B cell (primary cell): ENCODE results near the gene QRICH2. TPM values are rescaled to one million over a fixed set of nuclear protein-coding genes. Genes with fewer than 3 reads are reported as not detected.

Experiments used
- ATAC-seq: fragments of 200-7000 bp; cut with Tn5 transposase; one replicate; pipeline ENCODE4 v1.10.0; 2021; ENCODE audit warnings: low read depth, mild to moderate bottlenecking, moderate number of reproducible peaks, moderate library complexity
- CTCF ChIA-PET: fragments of 350-600 bp; sonication (Branson Sonifier 250); formaldehyde crosslinking; loops from one replicate; lab custom pipeline; 2021; ENCODE audit warnings: antibody characterized with exemption, inconsistent platforms; lab: Charles Lee
- POLR2A ChIA-PET: fragments of 350-600 bp; sonication (Branson Sonifier 250); formaldehyde crosslinking; loops from one replicate; lab custom pipeline; 2021; ENCODE audit warnings: antibody characterized with exemption; lab: Charles Lee
- DNase-seq: peaks from one replicate; pipeline ENCODE4 v3.0.0; 2013
- H2AFZ ChIP-seq: 2 replicates; pipeline ENCODE4 v1.6.1; 2012; ENCODE audit warnings: mild to moderate bottlenecking, low read depth, low read length; ENCODE audit not compliant: insufficient read depth, poor library complexity, severe bottlenecking
- H3K27ac ChIP-seq, 2 donors: 1 replicate in 1 of 2; 2 replicates in 1 of 2; pipeline ENCODE4 v1.5.1; 2012 to 2013; ENCODE audit warnings: low read length in 2 of 2, mild to moderate bottlenecking in 2 of 2, moderate library complexity in 1 of 2
- H3K27me3 ChIP-seq, 4 experiments: fragments of 200-600 bp in 1 of 4; sonication (generic) in 1 of 4; replicated peaks in 1 of 4; 1 replicate in 2 of 4; 2 replicates in 2 of 4; pipeline versions ENCODE4 v1.6.1 to v1.7.0; 2013 to 2016; ENCODE audit warnings: low read length in 3 of 4, mild to moderate bottlenecking in 2 of 4, mixed read lengths in 1 of 4, moderate library complexity in 1 of 4; ENCODE audit not compliant: insufficient read depth in 4 of 4, control insufficient read depth in 3 of 4; ENCODE audit errors: control extremely low read depth in 1 of 4
- H3K36me3 ChIP-seq, 2 experiments: replicated peaks in 1 of 2; 1 replicate in 1 of 2; 2 replicates in 1 of 2; pipeline versions ENCODE4 v1.6.1 to v1.7.1; 2013; ENCODE audit warnings: low read length in 1 of 2; ENCODE audit not compliant: insufficient read depth in 2 of 2, control insufficient read depth in 1 of 2; ENCODE audit errors: control extremely low read depth in 1 of 2, extremely low read depth in 1 of 2
- H3K4me1 ChIP-seq, 2 donors: fragments of 200-600 bp in 1 of 2; sonication (generic) in 1 of 2; 1 replicate in 1 of 2; 2 replicates in 1 of 2; pipeline versions ENCODE4 v1.5.1 to v1.6.1; 2013 to 2017; ENCODE audit warnings: low read length in 2 of 2; ENCODE audit not compliant: control insufficient read depth in 2 of 2, insufficient read depth in 2 of 2
- H3K4me2 ChIP-seq: replicated peaks from 2 replicates; pipeline ENCODE3; 2012; ENCODE audit warnings: mild to moderate bottlenecking, low read depth, low read length; ENCODE audit not compliant: poor library complexity, severe bottlenecking
- H3K4me3 ChIP-seq, 5 experiments: fragments of 200-600 bp in 1 of 5; sonication (generic) in 1 of 5; 1 replicate in 3 of 5; 2 replicates in 2 of 5; pipeline versions ENCODE4 v1.5.1 to v1.7.0; 2011 to 2016; ENCODE audit warnings: low read length in 4 of 5, mild to moderate bottlenecking in 4 of 5, low read depth in 2 of 5, control low read depth in 1 of 5, moderate library complexity in 1 of 5; ENCODE audit not compliant: insufficient read depth in 1 of 5; ENCODE audit errors: control extremely low read depth in 1 of 5, extremely low read depth in 1 of 5
- H3K79me2 ChIP-seq: fragments of 200-600 bp; sonication (generic); one replicate; pipeline ENCODE4 v1.6.0; 2016; ENCODE audit warnings: low read length; ENCODE audit not compliant: control insufficient read depth, insufficient read depth
- H3K9ac ChIP-seq: fragments of 200-600 bp; sonication (generic); 2 replicates; pipeline ENCODE4 v1.6.1; 2017; ENCODE audit warnings: mild to moderate bottlenecking, low read length, moderate library complexity
- H3K9me3 ChIP-seq, 3 donors: one replicate each; pipeline versions ENCODE4 v1.6.1 to v1.7.1; 2013; ENCODE audit warnings: low read length in 2 of 3; ENCODE audit not compliant: control insufficient read depth in 2 of 3, insufficient read depth in 1 of 3; ENCODE audit errors: control extremely low read depth in 1 of 3
- H4K20me1 ChIP-seq: 2 replicates; pipeline ENCODE4 v1.6.0; 2012; ENCODE audit warnings: mild to moderate bottlenecking, low read length; ENCODE audit not compliant: insufficient read depth, control insufficient read depth, poor library complexity, severe bottlenecking
- H3K27ac Mint-ChIP-seq: one replicate; pipeline ENCODE4 v1.8.0; 2021; ENCODE audit warnings: mixed read lengths
- H3K27me3 Mint-ChIP-seq: one replicate; pipeline ENCODE4 v1.8.0; 2021; ENCODE audit warnings: mixed read lengths
- H3K4me1 Mint-ChIP-seq: one replicate; pipeline ENCODE4 v1.8.0; 2021; ENCODE audit warnings: mixed read lengths
- H3K4me3 Mint-ChIP-seq: one replicate; pipeline ENCODE4 v1.8.0; 2021; ENCODE audit warnings: mixed read lengths
- H3K9me3 Mint-ChIP-seq: one replicate; pipeline ENCODE4 v1.8.0; 2022; ENCODE audit warnings: mixed read lengths; ENCODE audit not compliant: insufficient read depth
- CTCF ChIP-seq: fragments of 200-600 bp; IDR thresholded peaks from one replicate; pipeline ENCODE4 v1.8.0; 2022; ENCODE audit warnings: antibody characterized with exemption, mild to moderate bottlenecking
- EZH2 ChIP-seq: IDR thresholded peaks from 2 replicates; pipeline ENCODE4 v1.6.1; 2012; ENCODE audit warnings: borderline replicate concordance, low read depth, mild to moderate bottlenecking, moderate library complexity, low read length; ENCODE audit not compliant: insufficient read depth, poor library complexity, severe bottlenecking
- WGBS: methylation state at CpG from one replicate; pipeline ENCODE4 v1.1.5; 2013; ENCODE audit warnings: missing lambda C conversion rate; ENCODE audit not compliant: insufficient coverage; 5-methylcytosine and 5-hydroxymethylcytosine counted together
- intact Hi-C: fragments of 100-400 bp; cut with micrococcal nuclease; formaldehyde crosslinking; loops from one replicate; pipeline ENCODE4 v1.10.0; 2022
- polyA plus RNA-seq: library from polyadenylated mRNA; depleted of rRNA; stranded (reverse); fragments of >200 nt; gene quantifications from 2 replicates; pipeline ENCODE4 v1.2.3, GENCODE V29; 2012
- total RNA-seq, 2 donors: library from RNA; stranded (reverse); fragments of 120-200 nt in 1 of 2; gene quantifications; 1 replicate in 1 of 2; 2 replicates in 1 of 2; pipeline versions ENCODE4 v1.2.3 to v1.2.4, GENCODE V29; 2013 to 2022

The QRICH2 gene
- total and polyA plus RNA-seq, 2 donors (not counting 1 experiment from before 2014, with no cell fraction given) = 4.4 to 4.5 TPM

GRCh38 chr17:76312735-76313134, 4.7 kb upstream of the QRICH2 start:
- Histone ChIP-seq H3K79me2 (no peaks in the 10 kb centered on the region), H3K4me1 (no peaks in the 10 kb centered on the region), H3K36me3 (peaks cover 11 to 27% of the 10 kb centered on the region in 2 experiments), H2AFZ (no peak overlapping the region), H3K4me3 (no peak overlapping the region), H4K20me1 (no peaks in the 10 kb centered on the region), H3K4me2 (no peak overlapping the region), H3K9me3 (no peaks in the 10 kb centered on the region), H3K27ac (no peak overlapping the region), H3K9ac (no peak overlapping the region), H3K27me3 (no peaks in the 10 kb centered on the region)
- POLR2A ChIA-PET = no interaction called here
- Mint-ChIP-seq H3K9me3 (no peaks in the 10 kb centered on the region), H3K4me3 (no peak overlapping the region), H3K27ac (no peak overlapping the region), H3K4me1 (peaks cover 2% of the 10 kb centered on the region), H3K27me3 (no peaks in the 10 kb centered on the region)
- intact Hi-C loops = no loop called here
- no peak for TF ChIP-seq EZH2
- no peak for TF ChIP-seq CTCF
- ATAC-seq (no peak), DNase-seq (no peak)
- CTCF ChIA-PET = interaction anchor here (0.7 to 1.8 kb wide), 3 partner anchors 9 to 14 kb away, joined by 3 to 6 read pairs (median 3); no protein-coding TSS in a partner anchor
- 86% methylated on average over 4 of the region's 9 CpGs for WGBS

DNA sequence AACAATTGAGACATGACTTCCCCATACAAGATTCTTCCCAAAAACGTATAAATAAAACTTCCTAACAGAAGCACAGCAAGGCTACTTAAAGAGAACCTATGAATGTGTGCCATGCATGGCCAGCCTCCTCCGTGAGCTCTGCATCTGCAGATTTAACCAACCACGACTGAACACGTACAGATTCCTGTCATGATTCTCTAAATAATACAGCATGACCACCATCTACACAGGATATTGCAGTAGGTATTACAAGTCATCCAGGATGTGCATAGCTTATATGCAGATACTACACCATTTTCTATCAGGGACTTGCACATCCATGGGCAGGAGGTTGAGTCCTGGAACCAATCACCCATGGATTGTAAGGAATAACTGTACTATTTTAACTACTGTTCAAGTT, 1.4 kb upstream of the QRICH2 start:
- CTCF ChIA-PET = interaction anchor here (3.1 kb wide), 1 partner anchor 88 kb away, joined by 19 read pairs; no protein-coding TSS in a partner anchor
- Histone ChIP-seq H3K4me2 (no peak overlapping the region), H3K79me2 (no peaks in the 10 kb centered on the region), H3K4me3 (no peak overlapping the region), H3K9me3 (no peaks in the 10 kb centered on the region), H3K27ac (no peak overlapping the region), H3K4me1 (no peaks in the 10 kb centered on the region), H3K9ac (no peak overlapping the region), H3K36me3 (peaks cover 6 to 27% of the 10 kb centered on the region in 2 experiments), H4K20me1 (no peaks in the 10 kb centered on the region), H3K27me3 (no peaks in the 10 kb centered on the region), H2AFZ (no peak overlapping the region)
- H3K4me3 Mint-ChIP-seq = no peak overlapping the region
- TF ChIP-seq EZH2 (no peak), CTCF (no peak)
- no peaks in the 10 kb centered on the region for H3K9me3 Mint-ChIP-seq
- ATAC-seq (no peak), DNase-seq (peak; percentile 13)
- intact Hi-C loops = no loop called here
- POLR2A ChIA-PET = no interaction called here
- no peaks in the 10 kb centered on the region for H3K27me3 Mint-ChIP-seq
- no peak overlapping the region for H3K27ac Mint-ChIP-seq
- WGBS = 8% methylated on average over 3 of the region's 4 CpGs
- H3K4me1 Mint-ChIP-seq = peaks cover 2% of the 10 kb centered on the region
